NCI-H345 treated with DMSO at 0.1 percent for 48 hours (cell line): ENCODE data around the gene AFAP1L2.

Source experiments
- DNase-seq: peaks from one replicate; lab custom pipeline; 2025; ENCODE audit not compliant: unreplicated experiment; lab: John Stamatoyannopoulos, UW

Gene AFAP1L2

DNA sequence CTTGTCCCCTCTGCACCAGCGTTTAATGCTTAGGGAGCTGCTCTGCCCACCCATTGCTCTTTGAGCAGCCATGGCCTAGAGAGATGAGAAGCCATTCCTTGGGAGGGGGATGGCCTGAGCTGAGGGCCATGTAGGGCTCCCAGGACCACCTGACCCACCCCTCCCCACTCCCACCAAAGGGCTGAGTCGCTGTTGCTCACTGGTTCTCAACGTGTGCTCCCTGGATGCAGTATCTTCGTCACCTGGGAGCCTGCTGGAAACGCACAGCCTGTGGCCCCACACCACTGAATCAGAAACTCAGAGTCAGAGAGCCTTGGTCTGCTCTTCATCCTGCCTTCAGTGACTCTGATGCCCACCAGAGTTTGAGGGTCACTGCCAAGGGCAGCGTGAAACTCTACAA lies 128.2 kb downstream of the AFAP1L2 start:
- no peak for DNase-seq

DNA sequence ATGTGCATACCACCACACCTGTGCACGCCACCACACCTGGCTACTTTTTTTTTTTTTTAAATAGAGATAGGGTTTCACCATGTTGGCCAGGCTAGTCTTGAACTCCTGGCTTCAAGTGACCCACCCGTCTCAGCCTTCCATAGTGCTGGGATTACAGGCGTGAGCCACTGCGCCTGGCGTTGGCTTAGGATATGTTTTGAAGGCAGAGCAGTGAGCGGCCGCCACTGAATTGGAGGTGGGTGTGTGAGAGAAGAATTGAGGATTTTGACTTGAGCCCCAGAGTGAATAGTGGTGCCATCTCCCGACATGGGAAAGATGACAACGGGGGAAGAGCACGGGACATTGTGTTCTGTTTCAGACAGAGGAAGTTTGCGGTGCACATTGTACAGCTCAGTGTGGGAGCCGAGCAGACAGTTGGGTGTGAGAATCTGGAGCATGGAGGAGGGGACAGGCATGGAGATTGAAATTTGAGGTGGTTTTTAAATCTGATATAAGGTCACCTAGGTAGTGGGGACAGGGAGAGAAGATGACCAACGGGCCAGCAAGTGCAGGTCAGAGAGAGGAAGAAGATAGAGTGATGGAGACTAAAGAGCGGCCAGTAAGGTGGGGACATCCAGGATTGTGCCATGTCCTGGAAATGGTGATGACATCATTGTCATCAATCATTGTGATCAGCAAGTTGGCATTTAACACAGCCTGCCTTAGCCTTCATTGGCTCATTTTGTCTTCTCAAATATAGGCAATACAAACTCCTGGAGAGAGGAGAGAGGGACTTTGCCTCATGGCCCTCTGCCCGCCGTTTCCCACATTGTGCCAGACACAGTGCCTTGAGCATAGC lies 129.5 kb downstream of the AFAP1L2 start:
- DNase-seq = no peak

DNA sequence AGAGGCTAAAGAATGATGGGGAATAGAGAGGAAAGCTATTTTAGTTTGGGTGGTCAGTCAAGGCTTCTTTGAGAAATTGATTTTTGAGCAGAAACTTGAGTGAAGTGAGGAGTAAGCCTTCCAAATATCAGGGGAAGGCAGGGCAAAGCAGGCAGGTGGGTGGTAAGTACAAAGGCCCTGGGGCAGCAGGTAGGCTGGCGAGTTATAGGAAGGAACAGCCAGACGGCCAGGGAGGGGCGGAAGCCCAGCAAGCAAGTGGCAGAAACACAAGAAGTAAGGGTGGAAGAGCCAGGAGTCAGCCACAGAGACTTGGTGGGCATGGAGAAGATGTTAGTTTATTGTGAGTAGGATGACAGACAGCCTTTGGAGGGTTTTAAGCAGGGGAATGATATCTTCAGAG lies 130.4 kb downstream of the AFAP1L2 start:
- DNase-seq = no peak

DNA sequence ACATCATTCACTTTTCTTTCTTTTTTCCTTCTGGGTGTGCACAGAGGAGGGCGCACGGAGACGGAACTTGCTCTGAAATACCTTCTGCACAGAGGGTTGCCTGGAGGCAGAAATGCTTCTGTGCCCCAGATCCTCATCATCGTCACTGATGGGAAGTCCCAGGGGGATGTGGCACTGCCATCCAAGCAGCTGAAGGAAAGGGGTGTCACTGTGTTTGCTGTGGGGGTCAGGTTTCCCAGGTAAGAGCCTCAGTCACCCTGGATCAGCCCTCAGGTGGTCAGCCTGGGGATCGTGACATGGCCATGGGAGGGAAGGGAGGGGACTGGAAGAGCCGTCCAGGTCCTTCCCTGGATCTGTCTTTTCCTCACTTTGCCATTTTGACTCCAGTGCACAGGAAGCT lies 131.6 kb downstream of the AFAP1L2 start:
- no peak for DNase-seq

DNA sequence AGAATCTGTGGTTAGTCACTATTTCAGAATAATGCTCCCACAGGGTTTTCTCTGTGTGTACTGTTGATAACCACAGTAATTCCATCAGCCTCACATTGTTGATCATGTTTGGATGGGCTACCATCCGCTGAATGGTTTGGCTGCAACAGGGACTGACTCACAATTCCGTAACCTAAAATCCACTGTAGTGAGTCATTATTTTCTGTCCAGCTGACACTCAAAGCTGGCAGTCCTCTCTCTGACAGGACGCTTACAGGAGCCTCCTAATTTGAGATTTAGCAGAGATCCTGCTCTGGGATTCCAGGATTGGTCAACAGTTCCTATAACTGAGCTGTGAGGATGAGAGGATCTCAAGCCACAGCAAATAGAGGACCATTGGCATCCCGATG lies 132.5 kb downstream of the AFAP1L2 start:
- DNase-seq = no peak

DNA sequence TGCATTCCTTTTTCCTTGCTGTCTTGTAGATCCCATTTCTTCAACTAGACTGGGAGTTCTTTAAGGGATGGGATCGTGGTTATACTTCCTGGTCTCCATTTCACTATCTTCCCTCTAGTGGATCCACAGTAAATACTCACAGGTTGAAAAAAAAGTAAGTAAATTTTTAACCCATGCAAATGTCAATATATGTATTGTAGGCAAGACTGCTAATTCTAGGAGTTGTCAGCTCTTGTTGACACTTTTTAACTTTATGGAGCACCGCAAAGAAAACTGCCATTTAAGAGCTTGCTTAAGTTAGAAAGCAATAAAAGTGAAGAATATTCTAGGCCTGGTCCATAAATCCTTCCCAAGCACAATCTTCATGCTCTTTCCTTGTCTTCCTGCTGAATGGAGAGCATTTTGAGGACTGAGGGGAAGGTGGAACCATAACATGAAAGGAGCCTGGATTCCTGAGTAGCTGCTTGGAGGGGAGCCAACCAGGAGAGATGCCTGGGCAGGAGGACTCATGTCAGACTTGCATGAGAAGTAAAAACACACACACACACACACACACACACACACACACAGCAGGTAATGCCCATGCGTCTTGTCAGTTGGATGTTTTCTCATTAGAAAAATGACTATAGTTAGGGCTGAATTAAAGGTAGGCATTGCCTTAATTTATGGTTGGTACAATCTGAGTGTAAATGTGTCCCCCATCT lies 133.1 kb downstream of the AFAP1L2 start:
- no peak for DNase-seq

DNA sequence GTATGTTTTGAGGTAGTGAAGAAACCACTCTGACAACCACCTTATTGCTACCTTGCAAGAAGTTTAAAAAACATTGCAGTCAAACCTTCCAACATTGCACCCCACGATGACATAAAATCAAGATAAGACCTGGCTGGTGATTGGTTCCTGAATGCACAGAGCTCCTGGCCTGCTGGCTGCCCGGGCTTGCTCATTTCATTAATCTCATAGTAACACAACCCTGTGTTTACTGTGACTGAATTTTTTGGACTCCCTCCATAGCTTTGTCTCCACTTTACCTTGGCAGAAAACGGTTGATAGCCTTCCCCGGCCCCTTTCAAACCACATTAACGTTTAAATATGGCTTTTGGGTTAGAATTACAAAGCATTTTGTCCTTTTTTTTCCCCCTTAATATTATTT lies 137.8 kb downstream of the AFAP1L2 start:
- DNase-seq = no peak

DNA sequence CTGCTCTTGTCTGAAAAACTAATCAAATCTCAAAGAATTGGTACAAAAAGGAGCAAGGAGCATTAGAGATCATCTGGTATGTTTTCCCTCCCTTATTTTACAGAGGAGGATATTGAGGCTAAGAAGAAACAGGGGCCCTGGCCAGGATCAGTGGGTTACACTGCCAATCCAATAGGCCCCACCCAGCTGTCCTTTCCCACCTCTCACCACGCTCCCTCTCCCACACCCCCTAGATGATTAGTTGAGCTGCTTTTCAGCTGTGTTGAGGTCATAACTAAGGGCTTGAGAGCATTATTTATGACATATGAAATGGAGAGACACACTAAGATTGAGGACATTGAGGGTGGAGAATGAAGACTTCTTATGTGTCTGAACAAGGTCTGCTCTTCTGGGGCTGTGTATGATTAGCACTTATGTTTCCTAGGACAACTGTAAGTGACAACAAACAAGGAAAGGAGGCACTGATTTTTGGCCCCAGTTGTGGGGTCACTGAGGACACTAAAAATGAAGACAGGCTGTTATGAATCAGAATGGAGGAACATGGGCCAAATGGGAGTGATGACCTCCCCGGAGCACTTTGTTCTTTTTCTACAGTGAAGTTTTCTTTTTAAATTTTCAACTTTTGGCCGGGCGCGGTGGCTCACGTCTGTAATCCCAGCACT lies 138.8 kb downstream of the AFAP1L2 start:
- DNase-seq = no peak

DNA sequence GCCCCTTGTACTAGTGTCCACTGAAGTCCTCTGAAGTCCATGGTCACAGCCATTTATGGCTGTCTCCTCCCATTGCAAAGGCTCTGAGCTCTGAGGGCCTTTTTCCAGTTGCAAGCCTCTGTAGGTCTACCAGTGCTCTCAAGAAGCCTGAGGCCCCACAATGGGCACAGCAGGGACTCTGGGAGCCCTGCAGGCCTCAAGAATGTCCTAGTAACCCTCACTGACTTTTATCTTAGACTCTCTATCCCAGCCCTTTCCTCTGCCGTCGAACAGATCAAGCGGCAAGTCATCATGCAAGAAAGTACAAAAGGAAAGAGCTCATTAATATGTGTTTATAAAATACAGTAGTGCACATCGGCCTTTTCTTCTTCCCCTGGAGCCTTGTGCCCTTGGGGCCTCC lies 141.8 kb downstream of the AFAP1L2 start:
- DNase-seq = no peak

DNA sequence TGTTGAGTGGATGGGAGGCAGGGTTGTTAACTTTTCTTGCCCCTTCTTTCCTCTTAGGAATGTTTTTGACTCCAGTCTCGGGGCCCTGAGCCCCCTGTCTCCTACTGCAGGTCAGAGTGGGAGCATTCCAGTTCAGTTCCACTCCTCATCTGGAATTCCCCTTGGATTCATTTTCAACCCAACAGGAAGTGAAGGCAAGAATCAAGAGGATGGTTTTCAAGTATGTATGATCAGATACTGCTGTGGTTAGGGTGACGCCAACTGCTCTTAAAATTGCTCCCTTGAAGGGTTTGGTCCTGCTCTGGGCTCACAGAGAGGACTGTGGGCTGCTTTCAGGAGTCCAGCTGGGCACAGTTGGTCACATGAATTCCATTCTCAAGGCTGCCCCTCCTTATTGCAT lies 143.2 kb downstream of the AFAP1L2 start:
- no peak for DNase-seq

DNA sequence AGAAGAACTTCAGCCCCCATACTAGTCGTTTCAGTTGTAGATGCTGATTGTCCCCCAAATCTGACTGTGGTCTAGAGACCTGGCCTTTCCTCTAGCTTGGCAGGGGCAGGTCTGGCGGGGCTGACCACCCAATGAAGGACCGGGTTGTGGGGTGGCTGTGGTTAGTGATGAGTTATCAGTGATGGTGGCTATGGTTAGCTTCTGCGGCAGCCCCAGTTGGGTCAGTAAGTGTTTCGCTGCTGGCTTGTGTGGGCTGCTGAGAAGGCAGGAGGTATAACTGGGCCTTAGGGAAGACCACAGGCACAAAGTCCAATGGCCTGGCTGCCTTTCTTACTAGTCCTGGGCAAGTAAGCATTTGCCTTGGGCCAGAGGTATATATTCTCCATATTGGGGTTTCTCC lies 143.9 kb downstream of the AFAP1L2 start:
- no peak for DNase-seq

DNA sequence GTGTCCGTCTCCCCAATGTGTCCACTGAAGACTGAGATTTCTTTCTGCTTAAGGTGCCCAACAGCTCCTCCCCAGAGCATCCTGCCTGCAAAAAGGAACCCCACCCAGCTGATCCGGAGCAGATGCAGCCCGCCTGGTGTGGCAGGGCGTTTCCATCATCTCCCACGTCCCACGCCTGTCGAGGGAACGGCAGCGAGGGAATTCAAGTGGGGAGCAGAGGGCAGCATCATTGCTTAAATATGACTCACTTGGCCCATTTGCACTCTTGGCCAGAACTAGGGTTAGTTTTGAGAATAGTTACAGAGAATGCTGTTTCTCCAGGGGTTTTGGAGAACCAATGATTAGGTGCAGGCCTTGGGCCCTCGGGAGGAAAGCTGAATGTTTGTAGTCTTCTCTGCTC lies 144.5 kb downstream of the AFAP1L2 start:
- no peak for DNase-seq

DNA sequence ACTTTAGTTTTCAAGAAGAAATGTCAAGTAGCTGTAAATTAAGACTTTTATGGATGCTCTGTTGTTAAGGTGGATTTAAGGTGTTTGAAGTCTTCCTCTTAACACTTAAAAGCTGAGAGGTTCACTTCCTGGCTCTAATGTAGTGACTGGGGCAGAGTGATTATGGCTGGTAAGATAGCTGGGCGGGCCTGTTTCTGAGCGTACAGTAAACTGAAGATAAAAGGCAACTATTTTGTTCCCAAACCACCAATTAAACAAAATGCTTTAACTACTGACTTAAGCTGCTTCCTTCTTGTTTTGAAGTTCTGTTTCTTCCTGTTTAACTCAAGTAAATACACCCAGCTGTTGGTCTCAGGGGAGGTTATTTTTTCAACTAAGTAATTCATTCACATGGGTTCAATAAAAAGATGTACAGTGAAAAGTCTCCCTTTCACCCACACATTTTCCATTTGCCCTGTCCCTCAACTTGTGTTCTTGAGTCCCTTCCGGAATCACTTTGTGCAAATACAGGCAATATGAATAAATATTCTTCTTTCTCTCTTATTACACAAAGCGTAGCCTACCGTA lies 145.9 kb downstream of the AFAP1L2 start:
- DNase-seq = no peak

DNA sequence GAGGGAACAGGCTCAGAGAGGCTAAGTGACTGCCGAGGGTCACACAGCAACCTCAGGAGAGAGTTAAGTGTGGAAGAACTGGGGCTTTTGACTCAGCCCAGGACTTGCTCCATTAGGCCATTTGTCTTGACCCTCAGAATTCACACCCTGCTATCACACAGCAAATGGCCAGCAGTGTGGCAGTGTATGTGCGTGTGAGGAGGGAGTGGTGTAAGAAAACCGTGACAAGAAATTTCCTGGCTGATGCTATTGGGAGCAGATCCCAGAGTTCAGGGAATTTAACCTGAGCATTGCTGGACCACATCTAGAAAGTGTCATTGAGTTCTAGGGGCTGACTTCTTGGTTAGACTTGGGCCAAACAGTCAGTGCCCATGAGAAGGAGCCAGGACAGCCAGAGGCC lies 146.8 kb downstream of the AFAP1L2 start:
- no peak for DNase-seq

DNA sequence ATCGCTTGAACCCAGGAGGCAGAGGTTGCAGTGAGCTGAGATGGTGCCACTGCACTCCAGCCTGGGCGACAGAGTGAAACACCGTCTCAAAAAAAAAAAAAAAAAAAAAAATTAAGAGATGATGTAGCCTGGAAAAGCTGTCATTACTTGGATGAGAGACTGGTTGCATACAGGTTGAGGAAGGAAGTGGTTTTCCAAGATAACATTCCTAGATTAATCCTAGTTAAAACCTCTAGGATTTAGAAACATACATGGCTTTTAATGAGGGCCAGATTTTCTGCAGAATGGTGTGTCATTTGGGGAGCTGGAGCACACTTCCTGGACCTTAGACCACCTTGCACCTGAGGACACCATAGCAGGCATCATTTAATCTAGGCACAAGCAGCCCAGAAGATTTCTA lies 147.5 kb downstream of the AFAP1L2 start:
- DNase-seq = no peak

DNA sequence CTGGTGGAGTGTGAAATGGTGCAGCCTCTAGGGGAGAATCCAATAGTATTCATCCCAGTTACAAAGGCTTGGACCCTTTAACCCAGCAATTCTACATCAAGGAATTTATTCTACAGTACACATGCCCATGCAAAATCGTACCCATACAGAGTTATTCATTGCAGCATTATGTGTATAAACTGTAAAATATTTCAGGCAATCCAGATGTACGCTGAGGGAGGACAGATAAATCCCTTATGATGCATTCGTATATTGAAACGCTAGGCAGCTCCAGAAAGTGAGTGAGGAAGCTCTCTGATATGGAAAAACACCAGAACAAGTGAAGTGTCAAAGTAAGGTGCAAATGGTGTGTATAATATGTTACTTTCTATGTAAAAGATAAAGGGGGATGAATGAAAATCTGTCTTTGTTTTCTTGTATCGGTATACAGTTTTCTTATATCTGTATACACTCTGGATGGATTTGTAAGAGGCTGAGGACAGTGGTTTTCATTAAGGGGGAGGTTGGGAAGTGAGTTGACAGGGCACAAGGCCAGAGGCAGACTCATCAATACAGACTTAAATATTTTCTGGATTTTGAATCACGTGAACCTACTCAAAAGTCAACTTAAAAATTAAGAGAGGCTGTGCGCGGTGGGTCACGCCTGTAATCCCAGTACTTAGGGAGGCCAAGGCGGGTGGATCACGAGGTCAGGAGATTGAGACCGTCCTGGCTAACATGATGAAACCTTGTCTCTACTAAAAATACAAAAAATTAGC lies 148.1 kb downstream of the AFAP1L2 start:
- DNase-seq = no peak

DNA sequence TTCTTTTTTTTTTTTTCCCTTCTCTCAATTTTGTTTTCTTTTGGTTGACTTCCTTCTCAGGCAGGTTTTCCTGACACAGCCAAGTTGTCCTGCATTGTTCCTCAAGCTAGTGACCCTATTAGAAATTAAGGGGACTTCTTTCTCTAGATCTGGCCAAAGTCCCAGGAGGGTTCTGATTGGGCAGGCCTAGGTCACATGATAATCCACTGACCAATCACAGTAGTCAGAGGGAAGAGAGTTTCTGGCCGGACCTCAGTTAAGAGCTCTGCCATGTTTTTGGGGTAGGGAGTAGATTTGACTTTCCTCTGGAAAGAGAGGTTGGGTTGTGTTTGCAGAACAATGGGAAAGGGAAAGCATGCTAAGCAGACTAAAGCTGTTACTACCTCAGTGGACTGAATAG lies 149.1 kb downstream of the AFAP1L2 start:
- no peak for DNase-seq

DNA sequence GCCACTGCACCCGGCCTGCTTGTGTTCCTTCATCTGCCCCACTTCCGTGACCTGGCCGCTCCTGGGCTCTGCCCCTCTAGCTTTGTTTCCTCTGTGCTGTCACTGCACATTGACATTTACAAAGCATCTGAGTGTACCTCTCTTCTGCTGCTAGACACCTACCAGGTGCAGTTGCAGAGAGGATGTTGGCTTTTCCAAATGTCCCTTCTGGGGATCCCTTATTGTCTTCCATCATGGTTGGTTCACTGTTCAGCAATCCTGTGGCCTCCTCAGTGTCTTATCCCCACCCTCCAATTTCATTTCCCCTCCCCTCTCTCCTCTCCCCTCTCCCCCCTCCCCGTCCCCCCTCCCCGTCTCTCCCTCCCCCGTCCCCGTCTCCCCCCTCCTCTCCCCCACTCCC lies 151.4 kb downstream of the AFAP1L2 start:
- no peak for DNase-seq

DNA sequence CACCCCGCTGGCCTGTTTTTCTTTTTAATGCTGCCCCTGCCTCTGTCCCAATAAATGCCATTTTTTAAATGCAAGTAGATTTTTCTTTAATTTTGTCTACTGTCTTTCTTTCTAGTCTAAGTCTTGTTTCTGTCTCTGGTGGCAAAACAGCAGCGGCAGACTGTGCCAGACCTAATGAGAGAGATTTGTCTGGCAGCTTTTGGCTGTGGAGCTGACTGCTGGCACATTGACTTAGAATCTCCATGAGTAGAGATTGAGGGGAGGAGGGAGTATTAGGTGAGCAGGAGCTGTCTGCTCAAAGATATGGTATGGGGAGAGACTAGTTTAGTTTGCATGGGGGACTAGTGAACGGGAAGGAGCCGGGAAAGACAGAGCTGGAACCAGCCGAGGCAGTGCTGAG lies 152.2 kb downstream of the AFAP1L2 start:
- DNase-seq = no peak

DNA sequence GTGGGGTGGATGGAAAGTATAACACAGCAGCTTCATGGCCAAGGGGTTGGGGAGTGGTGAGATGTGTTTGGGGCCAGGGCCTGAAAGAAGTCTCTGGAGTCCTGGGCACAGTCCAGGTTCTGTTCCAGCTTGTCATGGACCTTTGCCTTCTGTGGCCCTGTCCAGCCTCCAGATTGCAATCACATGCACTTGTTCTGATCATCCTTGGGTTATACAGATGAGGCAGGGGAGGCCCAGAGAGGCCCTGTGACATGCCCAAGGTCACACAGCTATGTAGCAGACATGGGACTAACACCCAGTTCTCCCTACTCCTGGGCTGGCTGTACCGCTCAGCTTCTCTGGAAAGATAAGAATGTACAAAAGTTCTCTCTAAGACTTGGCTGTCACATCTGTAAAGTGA lies 153.6 kb downstream of the AFAP1L2 start:
- no peak for DNase-seq

DNA sequence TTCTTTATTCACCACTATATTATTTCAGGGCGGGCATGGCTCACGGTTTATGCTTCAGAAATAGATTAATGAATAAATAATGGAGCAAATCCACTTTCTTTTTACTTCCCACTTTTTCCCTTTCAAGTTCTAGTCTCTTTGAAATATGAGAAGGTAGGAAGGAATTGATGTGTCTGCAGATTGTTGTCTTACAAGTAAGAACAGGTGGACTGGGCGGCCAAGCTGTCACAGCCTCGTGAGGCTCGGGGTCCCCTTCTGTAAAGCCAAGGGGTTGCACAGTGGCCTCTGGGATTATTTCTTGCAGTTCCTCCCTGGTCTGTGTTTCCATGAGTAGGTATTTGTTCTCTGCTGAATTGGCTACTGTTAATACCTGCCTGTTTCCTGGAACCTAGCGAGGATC lies 154.1 kb downstream of the AFAP1L2 start:
- DNase-seq = no peak
